Dermis microvascular lymphatic vessel endothelial cell (primary cell): ENCODE results near the gene EPM2AIP1. TPM values are rescaled to one million over a fixed set of nuclear protein-coding genes. Genes with fewer than 3 reads are reported as not detected.
"Not testable (repeated sequence)": the region's sequence is repeated elsewhere in the genome, so short reads cannot be mapped to it uniquely, and the experiment has no call there.

ENCODE experiments used
- DNase-seq, 2 donors: peaks; one replicate each; pipeline versions ENCODE4 v3.0.0 to v3.0.0-alpha.2; 2010; ENCODE audit warnings: low read depth in 2 of 2
- total RNA-seq: library from RNA; depleted of rRNA; stranded (reverse); fragments of >200 nt; gene quantifications from 2 replicates; pipeline ENCODE4 v1.2.1, GENCODE V29; 2014

Gene EPM2AIP1
- total RNA-seq, 1 donor from 2014 or later, result 9.6 TPM

- DNase-seq, result no peak
These were observed 38.3 kb downstream of the EPM2AIP1 start for GRCh38 chr3:36954452-36955134.

- DNase-seq, result not testable (repeated sequence)
These were observed 45.1 kb downstream of the EPM2AIP1 start for GRCh38 chr3:36947814-36948213.

- no peak for DNase-seq
These were observed 47.5 kb downstream of the EPM2AIP1 start for GRCh38 chr3:36945333-36945980.

- peak; percentile 58 for DNase-seq
These were observed 48.2 kb downstream of the EPM2AIP1 start, which contains the start of gene TRANK1 for GRCh38 chr3:36944641-36945270. Gene TRANK1 (minus strand): TSS chr3:36945054. CDS start chr3:36944809, 245 bp downstream.

GRCh38 chr3:36944012-36944640 is 48.8 kb downstream of the EPM2AIP1 start:
- peak in 1 of 2 donors; percentile 46 for DNase-seq

- DNase-seq, result no peak
These were observed 49.3 kb downstream of the EPM2AIP1 start for GRCh38 chr3:36943601-36944000.

GRCh38 chr3:36942638-36943248 is 50.2 kb downstream of the EPM2AIP1 start:
- no peak for DNase-seq

GRCh38 chr3:36941658-36942057 is 51.3 kb downstream of the EPM2AIP1 start:
- DNase-seq, result no peak

GRCh38 chr3:36941162-36941561 is 51.8 kb downstream of the EPM2AIP1 start:
- DNase-seq, result no peak

- DNase-seq, result no peak
These were observed 55.4 kb downstream of the EPM2AIP1 start for GRCh38 chr3:36937492-36937891.

Other genes starting within 250 kb of the EPM2AIP1 start
- not detected in 2 replicates for gene DCLK3, start 228.6 kb downstream of the EPM2AIP1 start, total RNA-seq
- 5.9 and 8.2 TPM in 2 replicates for gene TRANK1, start 48.1 kb downstream of the EPM2AIP1 start, total RNA-seq
- 31.7 and 32.7 TPM in 2 replicates for gene MLH1, start 387 bp upstream of the EPM2AIP1 start, total RNA-seq
- 26.7 and 27.2 TPM in 2 replicates for gene LRRFIP2, start 181.5 kb upstream of the EPM2AIP1 start, total RNA-seq